Lower leg skin (tissue), 3 donors: Measurements from ENCODE around the gene POLN.

Experiments used
- CTCF ChIP-seq, 3 donors: fragments of 450-650 bp; IDR thresholded peaks; one replicate each; pipeline ENCODE4 v1.5.1; 2016; ENCODE audit warnings: antibody characterized with exemption in 3 of 3, mild to moderate bottlenecking in 3 of 3, moderate library complexity in 2 of 3
- POLR2A ChIP-seq, 2 donors: fragments of 450-650 bp; IDR thresholded peaks; one replicate each; pipeline ENCODE4 v1.6.1; 2016 to 2017; ENCODE audit warnings: antibody characterized with exemption in 2 of 2, mild to moderate bottlenecking in 1 of 2, moderate library complexity in 1 of 2

- TF ChIP-seq CTCF (IDR thresholded peaks at IDR 0.05) = no peak
- TF ChIP-seq POLR2A (IDR thresholded peaks at IDR 0.05) = no peak
These were observed 105.2 kb downstream of the POLN start for GRCh38 chr4:2136726-2137125.
